ENCODE measurements around the gene NDE1. TPM values are rescaled to one million over a fixed set of nuclear protein-coding genes. Genes with fewer than 3 reads are reported as not detected.
A peak's percentile ranks its signal among the peaks of the same experiment; 100 is the strongest.

Gene NDE1
- total RNA-seq, 2 donors from 2014 or later, result 60.5 to 69.2 TPM

DNA sequence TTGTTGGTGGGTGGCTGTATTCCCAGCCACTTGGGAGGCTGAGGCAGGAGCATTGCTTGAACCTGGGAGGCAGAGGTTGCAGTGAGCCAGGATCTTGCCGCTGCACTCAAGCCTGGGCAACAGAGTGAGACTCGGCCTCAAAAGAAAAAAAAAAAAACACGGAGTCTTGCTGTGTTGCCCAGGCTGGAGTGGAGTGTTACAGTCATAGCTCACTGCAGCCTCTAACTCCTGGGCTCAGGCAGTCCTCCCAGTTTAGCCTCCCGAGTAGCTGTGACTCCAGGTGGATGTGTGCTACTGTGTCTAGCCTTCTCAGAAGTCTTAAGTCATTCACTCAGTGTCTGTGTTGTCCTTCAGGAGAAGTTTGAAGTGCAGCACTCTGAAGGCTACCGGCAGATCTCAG is 27.4 kb downstream of the NDE1 start:
- Mint-ChIP-seq H3K4me3 (no peak overlapping the region), H3K27me3 (ENCODE audit: insufficient read depth) (no peaks in the 10 kb centered on the region), H3K27ac (no peak overlapping the region), H3K9me3 (no peaks in the 10 kb centered on the region), H3K36me3 (ENCODE audit: low read depth) (peaks cover 44% of the 10 kb centered on the region), H3K4me1 (no peaks in the 10 kb centered on the region)
- H3K27ac ChIP-seq (ENCODE audit: low read depth, low read length), result no peak overlapping the region
- H3K9me3 ChIP-seq (ENCODE audit: control insufficient read depth, low read length), result no peaks in the 10 kb centered on the region
- peaks cover 30% of the 10 kb centered on the region for H3K36me3 ChIP-seq (ENCODE audit: control insufficient read depth, insufficient read depth, low read length)
- DNase-seq, result no peak
- no peak overlapping the region for H3K9ac ChIP-seq (ENCODE audit: extremely low read depth, low read length, poor library complexity, severe bottlenecking)
- TF ChIP-seq, protein P1, sequence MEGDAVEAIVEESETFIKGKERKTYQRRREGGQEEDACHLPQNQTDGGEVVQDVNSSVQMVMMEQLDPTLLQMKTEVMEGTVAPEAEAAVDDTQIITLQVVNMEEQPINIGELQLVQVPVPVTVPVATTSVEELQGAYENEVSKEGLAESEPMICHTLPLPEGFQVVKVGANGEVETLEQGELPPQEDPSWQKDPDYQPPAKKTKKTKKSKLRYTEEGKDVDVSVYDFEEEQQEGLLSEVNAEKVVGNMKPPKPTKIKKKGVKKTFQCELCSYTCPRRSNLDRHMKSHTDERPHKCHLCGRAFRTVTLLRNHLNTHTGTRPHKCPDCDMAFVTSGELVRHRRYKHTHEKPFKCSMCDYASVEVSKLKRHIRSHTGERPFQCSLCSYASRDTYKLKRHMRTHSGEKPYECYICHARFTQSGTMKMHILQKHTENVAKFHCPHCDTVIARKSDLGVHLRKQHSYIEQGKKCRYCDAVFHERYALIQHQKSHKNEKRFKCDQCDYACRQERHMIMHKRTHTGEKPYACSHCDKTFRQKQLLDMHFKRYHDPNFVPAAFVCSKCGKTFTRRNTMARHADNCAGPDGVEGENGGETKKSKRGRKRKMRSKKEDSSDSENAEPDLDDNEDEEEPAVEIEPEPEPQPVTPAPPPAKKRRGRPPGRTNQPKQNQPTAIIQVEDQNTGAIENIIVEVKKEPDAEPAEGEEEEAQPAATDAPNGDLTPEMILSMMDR (conservative IDR thresholded peaks at IDR 0.05), result no peak
- no peaks in the 10 kb centered on the region for H3K27me3 ChIP-seq (ENCODE audit: control insufficient read depth, insufficient read depth, low read length, poor library complexity, severe bottlenecking)
- H3K4me3 ChIP-seq (ENCODE audit: low read length), result no peak overlapping the region
- 97 to 100% methylated on average over 3 to 5 of the region's 5 CpGs for WGBS, 2 experiments (ENCODE audit: insufficient coverage in 1 of 2, insufficient read length in 1 of 2)
- H3K4me1 ChIP-seq (ENCODE audit: control insufficient read depth, insufficient read depth, low read length), result no peaks in the 10 kb centered on the region

DNA sequence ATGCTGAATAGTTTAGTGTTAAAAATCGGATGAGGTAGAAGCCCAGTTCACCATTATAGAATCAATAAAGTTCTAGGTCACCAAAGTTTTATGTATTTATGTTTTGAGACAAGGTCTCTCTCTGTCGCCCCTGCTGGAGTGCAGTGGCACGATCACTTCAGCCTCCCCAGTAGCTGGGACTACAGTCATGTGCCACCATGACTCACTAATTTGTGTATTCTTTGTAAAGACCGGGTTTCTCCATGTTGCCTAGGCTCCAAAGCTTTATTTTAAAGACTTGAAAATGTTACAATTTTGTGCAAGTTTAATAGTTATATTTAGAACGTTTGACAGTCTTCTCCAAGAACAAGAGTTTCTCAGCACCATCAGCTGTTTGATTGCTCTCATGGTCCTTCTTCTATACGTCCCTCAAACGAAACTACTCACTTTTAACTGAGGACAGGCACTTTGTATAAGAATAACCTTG is 32.1 kb downstream of the NDE1 start:
- 57 to 60% methylated on average over 5 to 7 of the region's 7 CpGs for WGBS, 2 experiments (ENCODE audit: insufficient coverage in 1 of 2, insufficient read length in 1 of 2)
- H3K27me3 Mint-ChIP-seq (ENCODE audit: insufficient read depth), result no peaks in the 10 kb centered on the region
- TF ChIP-seq, protein P1 (conservative IDR thresholded peaks at IDR 0.05), result peak; percentile 77

DNA sequence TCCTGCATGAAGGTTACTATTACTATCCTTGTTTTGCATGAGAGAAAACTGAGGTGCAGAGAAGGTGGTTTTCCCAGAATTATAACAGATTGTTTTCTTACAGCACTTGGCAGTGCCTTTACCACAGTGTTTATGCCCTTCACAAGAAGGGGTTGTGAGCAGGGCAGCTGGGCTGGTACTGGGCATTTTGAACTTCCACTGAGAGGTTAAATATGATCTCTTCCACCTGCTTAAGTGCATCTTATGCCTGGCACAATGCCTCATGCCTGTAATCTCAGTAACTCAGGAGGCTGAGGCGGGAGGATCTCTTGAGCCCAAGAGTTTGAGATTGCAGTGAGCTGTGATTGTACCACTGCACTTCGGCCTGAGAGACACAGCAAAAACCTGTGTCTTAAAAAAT is 36.2 kb downstream of the NDE1 start:
- peaks cover 56% of the 10 kb centered on the region for H3K36me3 ChIP-seq (ENCODE audit: control insufficient read depth, insufficient read depth, low read length)
- H3K4me3 Mint-ChIP-seq, result no peak overlapping the region
- H3K9me3 ChIP-seq (ENCODE audit: control insufficient read depth, low read length), result no peaks in the 10 kb centered on the region
- H3K27me3 Mint-ChIP-seq (ENCODE audit: insufficient read depth), result no peaks in the 10 kb centered on the region
- H3K9me3 Mint-ChIP-seq, result no peaks in the 10 kb centered on the region
- H3K4me3 ChIP-seq (ENCODE audit: low read length), result no peak overlapping the region
- peaks cover 49% of the 10 kb centered on the region for H3K36me3 Mint-ChIP-seq (ENCODE audit: low read depth)
- no peak for DNase-seq
- no peak overlapping the region for H3K9ac ChIP-seq (ENCODE audit: extremely low read depth, low read length, poor library complexity, severe bottlenecking)
- H3K27me3 ChIP-seq (ENCODE audit: control insufficient read depth, insufficient read depth, low read length, poor library complexity, severe bottlenecking), result no peaks in the 10 kb centered on the region
- TF ChIP-seq, protein P1 (conservative IDR thresholded peaks at IDR 0.05), result no peak
- no peaks in the 10 kb centered on the region for H3K4me1 Mint-ChIP-seq
- H3K27ac ChIP-seq (ENCODE audit: low read depth, low read length), result no peak overlapping the region
- H3K4me1 ChIP-seq (ENCODE audit: control insufficient read depth, insufficient read depth, low read length), result no peaks in the 10 kb centered on the region
- no peak overlapping the region for H3K27ac Mint-ChIP-seq
- 93 to 100% methylated on average over 1 to 2 of the region's 2 CpGs for WGBS, 2 experiments (ENCODE audit: insufficient coverage in 1 of 2, insufficient read length in 1 of 2)

More for the DNA sequence above, 32.1 kb downstream of the NDE1 start:
- Mint-ChIP-seq H3K4me1 (no peaks in the 10 kb centered on the region), H3K27ac (peak overlapping the region; percentile 81), H3K9me3 (no peaks in the 10 kb centered on the region), H3K4me3 (no peak overlapping the region), H3K36me3 (ENCODE audit: low read depth) (peaks cover 45% of the 10 kb centered on the region)
- Histone ChIP-seq H3K27me3 (ENCODE audit: control insufficient read depth, insufficient read depth, low read length, poor library complexity, severe bottlenecking) (no peaks in the 10 kb centered on the region), H3K4me1 (ENCODE audit: control insufficient read depth, insufficient read depth, low read length) (no peaks in the 10 kb centered on the region), H3K36me3 (ENCODE audit: control insufficient read depth, insufficient read depth, low read length) (peaks cover 50% of the 10 kb centered on the region), H3K9me3 (ENCODE audit: control insufficient read depth, low read length) (no peaks in the 10 kb centered on the region), H3K27ac (ENCODE audit: low read depth, low read length) (no peak overlapping the region), H3K4me3 (ENCODE audit: low read length) (no peak overlapping the region), H3K9ac (ENCODE audit: extremely low read depth, low read length, poor library complexity, severe bottlenecking) (no peak overlapping the region)
- peak; percentile 83 for DNase-seq
